ENCODE measurements around the gene DLGAP1.

Gene DLGAP1

GRCh38 chr18:3449512-3450011 is 1005.5 kb downstream of the DLGAP1 start:
- TF ChIP-seq GATA1 (IDR thresholded peaks at IDR 0.05; ENCODE audit: low read depth, low read length), result no peak
- no peak for TF ChIP-seq POLR2A (IDR thresholded peaks at IDR 0.05; ENCODE audit: low read length)
- DNase-seq, result no peak

GRCh38 chr18:3448838-3449511 is 1006.1 kb downstream of the DLGAP1 start:
- peak; percentile 92 to 98 for DNase-seq
- no peak for TF ChIP-seq GATA1 (IDR thresholded peaks at IDR 0.05; ENCODE audit: low read depth, low read length)
- TF ChIP-seq POLR2A (IDR thresholded peaks at IDR 0.05; ENCODE audit: low read length), result peak; percentile 52

GRCh38 chr18:3447895-3448837 is 1006.9 kb downstream of the DLGAP1 start:
- DNase-seq, result peak; percentile 98 to 100
- TF ChIP-seq GATA1 (IDR thresholded peaks at IDR 0.05; ENCODE audit: low read depth, low read length) (no peak), POLR2A (IDR thresholded peaks at IDR 0.05; ENCODE audit: low read length) (peak; percentile 97)

- peak; percentile 87 to 91 for DNase-seq
Observed at GRCh38 chr18:3447068-3447894, 1007.8 kb downstream of the DLGAP1 start.

More at GRCh38 chr18:3447068-3447894, 1007.8 kb downstream of the DLGAP1 start:
- TF ChIP-seq POLR2A (IDR thresholded peaks at IDR 0.05; ENCODE audit: low read length) (no peak), GATA1 (IDR thresholded peaks at IDR 0.05; ENCODE audit: low read depth, low read length) (no peak)

Data from erythroblast (primary cell).